Activated CD4-positive, alpha-beta memory T cell treated with anti-CD3 and anti-CD28 coated beads, Interleukin-2, amount 10 ng/mL, durations not matched to agents 7 days and 5 days (primary cell): ENCODE results near the gene B9D2. TPM values are rescaled to one million over a fixed set of nuclear protein-coding genes. Genes with fewer than 3 reads are reported as not detected.

Experiments used
- CTCF ChIA-PET: fragments of 350-600 bp; sonication (Branson Sonifier 250); formaldehyde crosslinking; loops from one replicate; lab custom pipeline; 2021; ENCODE audit warnings: antibody characterized with exemption, inconsistent platforms; lab: Charles Lee
- POLR2A ChIA-PET: fragments of 350-600 bp; sonication (Branson Sonifier 250); formaldehyde crosslinking; loops from one replicate; lab custom pipeline; 2021; ENCODE audit warnings: antibody characterized with exemption; lab: Charles Lee
- DNase-seq: peaks from one replicate; pipeline ENCODE4 v3.0.0-alpha.2; 2020
- H3K27ac Mint-ChIP-seq: one replicate; pipeline ENCODE4 v1.8.0; 2021; ENCODE audit warnings: mild to moderate bottlenecking, mixed read lengths
- H3K27me3 Mint-ChIP-seq: one replicate; pipeline ENCODE4 v1.8.0; 2021; ENCODE audit warnings: mixed read lengths
- H3K36me3 Mint-ChIP-seq: one replicate; pipeline ENCODE4 v1.8.0; 2021; ENCODE audit warnings: low read depth, mixed read lengths
- H3K4me1 Mint-ChIP-seq: one replicate; pipeline ENCODE4 v1.8.0; 2021; ENCODE audit warnings: mixed read lengths
- H3K4me3 Mint-ChIP-seq: one replicate; pipeline ENCODE4 v1.8.0; 2021; ENCODE audit warnings: mild to moderate bottlenecking, mixed read lengths
- H3K9me3 Mint-ChIP-seq: one replicate; pipeline ENCODE4 v1.8.0; 2021; ENCODE audit warnings: mixed read lengths
- total RNA-seq, 2 experiments: library from RNA; stranded (reverse); gene quantifications; one replicate each; pipeline ENCODE4 v1.2.3, GENCODE V29; 2021

Gene B9D2
- total RNA-seq, 2 experiments from 2014 or later = 10.8 to 11.2 TPM

GRCh38 chr19:41311613-41312012 is 52.3 kb downstream of the B9D2 start:
- Mint-ChIP-seq H3K4me3 (peak overlapping the region; percentile 98), H3K36me3 (peaks cover 70% of the 10 kb centered on the region), H3K27ac (peak overlapping the region; percentile 45), H3K27me3 (no peaks in the 10 kb centered on the region), H3K9me3 (no peaks in the 10 kb centered on the region), H3K4me1 (peaks cover 67% of the 10 kb centered on the region)
- CTCF ChIA-PET = interaction anchor here (0.5 to 11.5 kb wide), 3 partner anchors 20 to 48 kb away, joined by 3 to 114 read pairs (median 4); partner anchors contain the start of gene HNRNPUL1
- no peak for DNase-seq
- POLR2A ChIA-PET = interaction anchor here (0.9 to 18.4 kb wide), 4 partner anchors 14 to 48 kb away, joined by 4 to 348 read pairs (median 108); partner anchors contain the start of genes HNRNPUL1 and TGFB1

GRCh38 chr19:41311072-41311471 is 52.9 kb downstream of the B9D2 start:
- ChIA-PET CTCF (interaction anchor here (0.5 to 11.5 kb wide), 3 partner anchors 19 to 48 kb away, joined by 3 to 114 read pairs (median 4); partner anchors contain the start of gene HNRNPUL1), POLR2A (interaction anchor here (0.9 to 18.4 kb wide), 6 partner anchors 9 to 107 kb away, joined by 4 to 348 read pairs (median 26); partner anchors contain the start of genes HNRNPUL1 and TGFB1)
- peaks cover 72% of the 10 kb centered on the region for H3K4me1 Mint-ChIP-seq
- no peaks in the 10 kb centered on the region for H3K9me3 Mint-ChIP-seq
- no peaks in the 10 kb centered on the region for H3K27me3 Mint-ChIP-seq
- no peak for DNase-seq
- H3K4me3 Mint-ChIP-seq = peak overlapping the region; percentile 98
- no peak overlapping the region for H3K27ac Mint-ChIP-seq
- H3K36me3 Mint-ChIP-seq = peaks cover 70% of the 10 kb centered on the region

GRCh38 chr19:41310033-41310831 is 53.7 kb downstream of the B9D2 start, which contains the start of gene CCDC97:
TSS of gene CCDC97 (plus strand) at chr19:41310172. CDS start at chr19:41310311, 139 bp downstream.
- peak; percentile 90 for DNase-seq
- peaks cover 79% of the 10 kb centered on the region for H3K4me1 Mint-ChIP-seq
- peaks cover 75% of the 10 kb centered on the region for H3K36me3 Mint-ChIP-seq
- H3K9me3 Mint-ChIP-seq = no peaks in the 10 kb centered on the region
- H3K27me3 Mint-ChIP-seq = no peaks in the 10 kb centered on the region
- POLR2A ChIA-PET = interaction anchor here (1.1 to 18.4 kb wide), 7 partner anchors 9 to 106 kb away, joined by 4 to 348 read pairs (median 42); partner anchors contain the start of genes B9D2, HNRNPUL1 and TGFB1
- CTCF ChIA-PET = interaction anchor here (1.0 to 11.5 kb wide), 7 partner anchors 9 to 106 kb away, joined by 3 to 114 read pairs (median 9); partner anchors contain the start of genes B9D2 and HNRNPUL1
- H3K27ac Mint-ChIP-seq = peak within 1 kb of the TSS; percentile 98
- peak within 1 kb of the TSS; percentile 98 for H3K4me3 Mint-ChIP-seq

GRCh38 chr19:41309180-41310032 is 54.5 kb downstream of the B9D2 start:
- ChIA-PET POLR2A (interaction anchor here (1.1 to 18.4 kb wide), 11 partner anchors 10 to 118 kb away, joined by 3 to 348 read pairs (median 9); partner anchors contain the start of genes B3GNT8, B9D2, HNRNPUL1 and TGFB1), CTCF (interaction anchor here (0.9 to 11.5 kb wide), 13 partner anchors 8 to 165 kb away, joined by 3 to 114 read pairs (median 5); partner anchors contain the start of genes B9D2 and HNRNPUL1)
- Mint-ChIP-seq H3K9me3 (no peaks in the 10 kb centered on the region), H3K27me3 (no peaks in the 10 kb centered on the region), H3K4me1 (peaks cover 84% of the 10 kb centered on the region), H3K27ac (peak overlapping the region; percentile 98), H3K4me3 (peak overlapping the region; percentile 98), H3K36me3 (peaks cover 83% of the 10 kb centered on the region)
- no peak for DNase-seq

- Mint-ChIP-seq H3K9me3 (no peaks in the 10 kb centered on the region), H3K36me3 (peaks cover 83% of the 10 kb centered on the region), H3K4me3 (peak overlapping the region; percentile 98), H3K4me1 (peaks cover 89% of the 10 kb centered on the region), H3K27ac (peak overlapping the region; percentile 98), H3K27me3 (no peaks in the 10 kb centered on the region)
- peak; percentile 93 for DNase-seq
- CTCF ChIA-PET = interaction anchor here (0.6 to 11.5 kb wide), 19 partner anchors 10 to 285 kb away, joined by 3 to 114 read pairs (median 4); partner anchors contain the start of genes B9D2 and HNRNPUL1
- POLR2A ChIA-PET = interaction anchor here (0.7 to 18.4 kb wide), 14 partner anchors 11 to 131 kb away, joined by 3 to 348 read pairs (median 6); partner anchors contain the start of genes B3GNT8, B9D2, DMAC2 and HNRNPUL1
These were observed 55.3 kb downstream of the B9D2 start for GRCh38 chr19:41308450-41309179.

GRCh38 chr19:41307954-41308449 is 55.9 kb downstream of the B9D2 start:
- DNase-seq = no peak
- H3K36me3 Mint-ChIP-seq = peaks cover 83% of the 10 kb centered on the region
- H3K4me1 Mint-ChIP-seq = peaks cover 87% of the 10 kb centered on the region
- H3K27ac Mint-ChIP-seq = peak overlapping the region; percentile 98
- CTCF ChIA-PET = interaction anchor here (0.6 to 11.5 kb wide), 17 partner anchors 9 to 286 kb away, joined by 3 to 114 read pairs (median 4); partner anchors contain the start of genes B9D2 and HNRNPUL1
- POLR2A ChIA-PET = interaction anchor here (0.7 to 18.4 kb wide), 14 partner anchors 11 to 131 kb away, joined by 3 to 348 read pairs (median 6); partner anchors contain the start of genes B3GNT8, B9D2, DMAC2 and HNRNPUL1
- peak overlapping the region; percentile 98 for H3K4me3 Mint-ChIP-seq
- no peaks in the 10 kb centered on the region for H3K27me3 Mint-ChIP-seq
- no peaks in the 10 kb centered on the region for H3K9me3 Mint-ChIP-seq

- POLR2A ChIA-PET = interaction anchor here (0.5 to 18.4 kb wide), 14 partner anchors 10 to 81 kb away, joined by 3 to 348 read pairs (median 9); partner anchors contain the start of genes B9D2, HNRNPUL1 and TGFB1
- Mint-ChIP-seq H3K27ac (peak overlapping the region; percentile 98), H3K4me3 (peak overlapping the region; percentile 98), H3K36me3 (peaks cover 85% of the 10 kb centered on the region), H3K27me3 (no peaks in the 10 kb centered on the region), H3K4me1 (peaks cover 88% of the 10 kb centered on the region), H3K9me3 (no peaks in the 10 kb centered on the region)
- peak; percentile 51 for DNase-seq
- CTCF ChIA-PET = interaction anchor here (0.9 to 11.5 kb wide), 11 partner anchors 9 to 287 kb away, joined by 3 to 114 read pairs (median 5); partner anchors contain the start of gene HNRNPUL1
These were observed 56.7 kb downstream of the B9D2 start for GRCh38 chr19:41307090-41307875.

GRCh38 chr19:41305927-41306793 is 57.8 kb downstream of the B9D2 start:
- POLR2A ChIA-PET = interaction anchor here (1.1 to 18.4 kb wide), 8 partner anchors 9 to 258 kb away, joined by 3 to 348 read pairs (median 32); partner anchors contain the start of genes B9D2, HNRNPUL1 and TGFB1
- peaks cover 86% of the 10 kb centered on the region for H3K36me3 Mint-ChIP-seq
- no peaks in the 10 kb centered on the region for H3K9me3 Mint-ChIP-seq
- peaks cover 88% of the 10 kb centered on the region for H3K4me1 Mint-ChIP-seq
- no peaks in the 10 kb centered on the region for H3K27me3 Mint-ChIP-seq
- H3K4me3 Mint-ChIP-seq = peak overlapping the region; percentile 98
- CTCF ChIA-PET = interaction anchor here (1.1 to 11.5 kb wide), 4 partner anchors 43 to 556 kb away, joined by 3 to 114 read pairs (median 4); partner anchors contain the start of genes ACTMAP, HNRNPUL1 and SNRPA
- peak overlapping the region; percentile 98 for H3K27ac Mint-ChIP-seq
- no peak for DNase-seq

- DNase-seq = no peak
- ChIA-PET CTCF (interaction anchor here (0.9 to 11.5 kb wide), 6 partner anchors 41 to 554 kb away, joined by 3 to 114 read pairs (median 3); partner anchors contain the start of genes ACTMAP, HNRNPUL1 and SNRPA), POLR2A (interaction anchor here (1.1 to 18.4 kb wide), 8 partner anchors 7 to 259 kb away, joined by 3 to 348 read pairs (median 32); partner anchors contain the start of genes HNRNPUL1 and TGFB1)
- Mint-ChIP-seq H3K36me3 (peaks cover 89% of the 10 kb centered on the region), H3K27ac (peak overlapping the region; percentile 98), H3K27me3 (no peaks in the 10 kb centered on the region), H3K4me3 (peak overlapping the region; percentile 85), H3K9me3 (no peaks in the 10 kb centered on the region), H3K4me1 (peaks cover 92% of the 10 kb centered on the region)
These were observed 59.1 kb downstream of the B9D2 start for GRCh38 chr19:41304706-41305483.
